Activated CD8-positive, alpha-beta memory T cell treated with anti-CD3 and anti-CD28 coated beads, Interleukin-2, amount 50 U/mL, for 24 hours (primary cell): ENCODE data around the gene MLIP.
"Not testable (repeated sequence)": the region's sequence is repeated elsewhere in the genome, so short reads cannot be mapped to it uniquely, and the experiment has no call there.

Experiments
- DNase-seq: peaks from one replicate; pipeline ENCODE4 v3.0.0-alpha.2; 2020; ENCODE audit errors: extremely low read depth

MLIP gene

GRCh38 chr6:54140811-54141210 lies 29.6 kb downstream of the MLIP start:
- no peak for DNase-seq

- DNase-seq, result no peak
Measured at GRCh38 chr6:54142889-54143519, 31.8 kb downstream of the MLIP start.

- no peak for DNase-seq
Measured at GRCh38 chr6:54151861-54152260, 40.6 kb downstream of the MLIP start.

- DNase-seq, result no peak
Measured at GRCh38 chr6:54156650-54157250, 45.5 kb downstream of the MLIP start.

GRCh38 chr6:54157405-54157804 lies 46.2 kb downstream of the MLIP start:
- DNase-seq, result no peak

- no peak for DNase-seq
Measured at GRCh38 chr6:54173089-54173488, 61.8 kb downstream of the MLIP start.

GRCh38 chr6:54179152-54179551 lies 67.9 kb downstream of the MLIP start:
- DNase-seq, result no peak

- DNase-seq, result no peak
Measured at GRCh38 chr6:54183616-54184015, 72.4 kb downstream of the MLIP start.

- DNase-seq, result no peak
Measured at GRCh38 chr6:54185885-54186284, 74.6 kb downstream of the MLIP start.

GRCh38 chr6:54188846-54189245 lies 77.6 kb downstream of the MLIP start:
- DNase-seq, result no peak

- DNase-seq, result no peak
Measured at GRCh38 chr6:54191461-54191860, 80.2 kb downstream of the MLIP start.

GRCh38 chr6:54192993-54193392 lies 81.8 kb downstream of the MLIP start:
- DNase-seq, result no peak

GRCh38 chr6:54193560-54193959 lies 82.3 kb downstream of the MLIP start:
- no peak for DNase-seq

- no peak for DNase-seq
Measured at GRCh38 chr6:54194067-54194466, 82.8 kb downstream of the MLIP start.

GRCh38 chr6:54195637-54196036 lies 84.4 kb downstream of the MLIP start:
- no peak for DNase-seq

- no peak for DNase-seq
Measured at GRCh38 chr6:54196905-54197304, 85.7 kb downstream of the MLIP start.

- DNase-seq, result no peak
Measured at GRCh38 chr6:54198134-54198533, 86.9 kb downstream of the MLIP start.

GRCh38 chr6:54203474-54204035 lies 92.3 kb downstream of the MLIP start:
- not testable (repeated sequence) for DNase-seq

GRCh38 chr6:54204921-54205591 lies 93.8 kb downstream of the MLIP start:
- no peak for DNase-seq

GRCh38 chr6:54206510-54206909 lies 95.3 kb downstream of the MLIP start:
- no peak for DNase-seq

- not testable (repeated sequence) for DNase-seq
Measured at GRCh38 chr6:54209983-54210382, 98.7 kb downstream of the MLIP start.

- DNase-seq, result no peak
Measured at GRCh38 chr6:54214286-54214685, 103.0 kb downstream of the MLIP start.

GRCh38 chr6:54216336-54216735 lies 105.1 kb downstream of the MLIP start:
- DNase-seq, result no peak
